ENCODE measurements around the gene GLUD1.
"Not testable (repeated sequence)": the region's sequence is repeated elsewhere in the genome, so short reads cannot be mapped to it uniquely, and the experiment has no call there.

The GLUD1 gene

DNA sequence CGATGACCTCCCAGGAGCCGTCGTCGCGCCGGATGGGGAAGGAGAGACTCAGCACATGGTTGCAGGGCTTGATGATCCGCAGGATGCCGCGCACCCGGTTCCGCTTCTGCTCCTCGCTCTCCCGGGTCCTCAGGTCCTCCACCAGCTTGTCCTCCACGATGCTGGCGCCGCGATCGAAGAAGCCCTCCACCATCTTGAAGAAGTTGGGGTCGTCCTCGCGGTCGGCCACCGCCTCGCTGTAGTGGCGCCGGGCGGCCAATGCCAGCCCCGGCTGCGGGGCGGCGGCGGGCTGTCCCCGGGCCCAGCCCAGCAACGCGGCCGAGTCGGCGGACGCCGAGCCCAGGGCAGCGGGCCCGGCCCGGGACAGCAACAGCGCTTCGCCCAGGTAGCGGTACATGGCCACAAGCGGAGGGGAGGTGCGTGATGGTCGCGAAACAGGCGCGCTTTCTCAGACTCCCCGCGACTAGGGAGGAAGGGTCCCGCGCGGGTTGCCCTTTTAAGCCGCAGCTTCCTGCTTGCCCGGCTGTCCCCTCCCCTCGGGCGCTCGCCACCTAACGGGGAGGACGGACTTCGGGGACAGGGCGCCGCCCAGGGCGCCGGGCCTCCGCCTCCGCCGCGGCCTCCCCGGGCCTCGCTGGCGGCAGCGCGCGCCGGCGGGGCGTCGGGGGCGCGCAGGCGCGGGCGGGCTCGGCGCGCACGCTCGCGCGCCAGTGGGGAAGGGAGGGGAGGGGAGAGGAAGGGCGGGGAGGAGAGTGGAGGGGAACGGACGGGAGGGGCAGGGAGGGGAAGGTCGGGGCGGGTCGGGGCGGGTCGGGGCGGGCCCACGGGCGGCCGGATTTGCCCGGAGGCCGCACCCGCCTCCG is at the start of gene GLUD1, which contains the start of gene SHLD2:
GLUD1 (minus strand) TSS at position 471 of the 863 bp plus-strand sequence; CDS start at position 397, 74 bp downstream.
SHLD2 (plus strand) TSS at position 834 of the 863 bp plus-strand sequence. CDS start 56,149 bp downstream, outside the sequence.
- in situ Hi-C loops (cut with MboI; ENCODE audit: low sequenced_read_pairs): no loop called here

DNA sequence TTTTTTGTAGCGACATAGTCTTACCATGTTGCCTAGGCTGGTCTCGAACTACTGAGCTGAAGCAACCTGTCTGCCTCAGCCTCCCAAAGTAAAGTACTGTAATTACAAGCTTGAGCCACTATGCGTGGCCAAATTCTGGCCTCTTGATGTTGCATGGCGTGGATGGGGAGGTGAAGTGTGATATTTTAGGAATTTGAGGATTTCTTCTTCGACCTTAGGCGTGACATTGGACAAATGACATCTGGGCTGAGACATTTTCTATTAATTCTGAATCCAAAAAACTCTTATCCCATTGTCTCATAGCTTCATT is 48.4 kb upstream of the GLUD1 start:
- in situ Hi-C loops (cut with MboI; ENCODE audit: low sequenced_read_pairs): not testable (repeated sequence)

GRCh38 chr10:87142230-87143108 is 47.8 kb upstream of the GLUD1 start:
- in situ Hi-C loops (cut with MboI; ENCODE audit: low sequenced_read_pairs): not testable (repeated sequence)

DNA sequence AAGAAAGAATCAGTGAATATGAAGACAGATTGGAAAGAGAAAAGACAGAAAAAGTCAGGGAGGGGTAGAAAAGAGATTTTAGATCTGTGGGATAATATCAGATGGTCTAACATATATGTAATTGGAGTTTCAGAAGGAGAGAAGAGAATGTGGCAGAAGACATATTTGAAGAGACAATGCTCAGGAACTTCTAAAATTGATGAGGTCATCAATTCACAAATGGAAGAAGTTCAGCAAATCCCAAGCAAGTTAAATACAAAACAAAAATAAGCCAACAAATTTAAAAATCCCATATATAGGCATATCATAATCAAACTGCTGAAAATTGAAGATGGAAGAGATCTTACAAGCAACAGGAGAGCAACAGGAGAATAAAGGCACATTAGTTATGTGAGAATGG is 42.8 kb upstream of the GLUD1 start:
- in situ Hi-C loops (cut with MboI; ENCODE audit: low sequenced_read_pairs): not testable (repeated sequence)

GRCh38 chr10:87134440-87134839 is 39.8 kb upstream of the GLUD1 start:
- in situ Hi-C loops (cut with MboI; ENCODE audit: low sequenced_read_pairs): not testable (repeated sequence)

DNA sequence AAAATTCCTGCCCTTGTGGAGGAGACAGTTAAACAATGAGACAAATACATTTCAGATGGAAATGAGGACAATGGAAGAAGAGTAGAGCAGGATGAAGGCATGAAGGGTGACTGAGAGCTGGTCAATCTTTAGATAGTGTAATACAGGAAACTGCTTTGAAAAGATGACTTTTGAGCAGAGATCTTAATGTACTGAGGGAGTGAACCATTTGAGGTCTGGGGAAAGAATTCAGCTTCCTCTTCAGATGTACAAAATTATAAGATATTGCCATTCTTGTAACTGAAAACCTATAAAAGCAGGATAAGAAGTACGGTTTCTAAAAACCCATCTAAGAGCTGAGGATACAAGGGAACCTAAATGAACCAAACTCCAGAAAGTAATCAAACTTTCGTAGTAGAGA is 39.3 kb upstream of the GLUD1 start:
- in situ Hi-C loops (cut with MboI; ENCODE audit: low sequenced_read_pairs): not testable (repeated sequence)

DNA sequence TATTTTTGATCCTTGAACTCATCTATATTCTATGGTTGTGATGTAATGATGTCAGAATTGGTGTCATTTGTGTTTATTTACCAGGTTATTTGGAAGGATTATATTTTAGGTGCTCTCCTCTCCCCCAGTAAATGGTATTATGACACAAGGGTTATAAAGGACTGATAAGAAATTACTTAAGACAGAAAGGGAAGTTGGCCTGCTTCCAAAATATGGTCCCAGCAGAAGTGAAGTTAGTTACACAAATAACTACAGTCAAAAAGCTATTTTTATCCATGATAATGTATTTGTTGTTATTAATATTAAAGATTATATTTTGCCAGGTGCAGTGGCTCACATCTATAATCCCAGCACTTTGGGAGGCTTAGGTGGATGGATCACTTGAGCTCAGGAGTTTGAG is 37.5 kb upstream of the GLUD1 start:
- in situ Hi-C loops (cut with MboI; ENCODE audit: low sequenced_read_pairs): not testable (repeated sequence)

GRCh38 chr10:87127607-87128156 is 33.0 kb upstream of the GLUD1 start:
- in situ Hi-C loops (cut with MboI; ENCODE audit: low sequenced_read_pairs): not testable (repeated sequence)

DNA sequence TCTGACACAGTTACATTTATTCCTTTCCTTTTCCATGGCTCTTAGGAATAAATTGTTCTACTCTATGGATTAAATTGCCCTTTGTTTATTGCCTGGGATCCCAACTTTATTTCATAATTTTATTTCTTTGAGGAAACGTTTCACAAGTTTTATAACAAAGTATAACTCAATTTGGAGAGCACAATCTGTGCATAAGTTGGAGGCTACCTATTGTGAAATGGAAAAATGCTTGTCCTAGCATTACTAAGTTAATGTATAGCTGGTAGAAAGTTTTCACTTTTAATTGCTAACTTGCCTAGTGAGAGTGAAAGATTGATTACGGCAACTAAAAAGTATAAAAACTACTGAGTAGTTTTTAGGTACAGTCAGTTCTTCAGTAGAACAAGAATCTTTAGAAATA is 32.4 kb upstream of the GLUD1 start:
- in situ Hi-C loops (cut with MboI; ENCODE audit: low sequenced_read_pairs): not testable (repeated sequence)

DNA sequence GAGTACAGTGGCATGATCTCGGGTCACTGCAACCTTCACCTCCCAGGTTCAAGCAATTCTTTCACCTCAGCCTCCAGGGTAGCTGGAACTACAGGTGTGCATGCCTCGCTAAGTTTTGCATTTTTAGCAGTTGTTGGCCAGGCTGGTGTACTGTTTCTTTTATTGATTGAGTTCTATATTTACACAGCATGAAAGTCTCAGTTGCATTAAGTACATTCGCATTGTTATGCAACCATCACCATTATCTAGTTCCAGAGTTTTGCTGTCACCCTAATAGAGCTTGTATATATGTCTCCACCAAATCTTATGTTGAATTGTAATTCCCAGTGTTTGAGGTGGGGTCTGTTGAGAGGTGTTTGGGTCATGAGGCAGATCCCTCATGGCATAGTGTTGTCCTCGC is 28.7 kb upstream of the GLUD1 start:
- in situ Hi-C loops (cut with MboI; ENCODE audit: low sequenced_read_pairs): not testable (repeated sequence)

GRCh38 chr10:87119029-87119428 is 24.4 kb upstream of the GLUD1 start:
- in situ Hi-C loops (cut with MboI; ENCODE audit: low sequenced_read_pairs): not testable (repeated sequence)

GRCh38 chr10:87118122-87118521 is 23.5 kb upstream of the GLUD1 start:
- in situ Hi-C loops (cut with MboI; ENCODE audit: low sequenced_read_pairs): not testable (repeated sequence)

GRCh38 chr10:87105446-87106124 is 10.9 kb upstream of the GLUD1 start:
- in situ Hi-C loops (cut with MboI; ENCODE audit: low sequenced_read_pairs): no loop called here

GRCh38 chr10:87104727-87105126 is 10.1 kb upstream of the GLUD1 start:
- in situ Hi-C loops (cut with MboI; ENCODE audit: low sequenced_read_pairs): not testable (repeated sequence)

DNA sequence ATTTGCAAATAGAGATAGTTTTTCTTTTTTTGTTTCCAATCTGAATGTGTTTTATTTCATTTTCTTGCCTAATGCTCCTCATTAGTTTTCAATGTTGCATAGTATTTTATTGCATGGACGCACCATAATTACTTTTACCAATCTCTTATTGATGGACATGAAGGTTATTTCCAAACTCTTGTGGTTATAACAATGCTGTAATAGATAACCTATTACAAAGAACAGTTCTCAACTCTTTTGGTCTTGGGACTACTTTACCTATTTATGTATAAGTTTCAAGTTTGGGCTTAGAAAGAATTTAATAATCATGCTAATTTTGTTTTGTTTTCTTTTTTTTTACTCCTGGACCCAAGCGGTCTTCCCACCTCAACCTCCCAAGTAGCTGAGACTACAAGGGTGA is 7.4 kb upstream of the GLUD1 start:
- in situ Hi-C loops (cut with MboI; ENCODE audit: low sequenced_read_pairs): no loop called here

DNA sequence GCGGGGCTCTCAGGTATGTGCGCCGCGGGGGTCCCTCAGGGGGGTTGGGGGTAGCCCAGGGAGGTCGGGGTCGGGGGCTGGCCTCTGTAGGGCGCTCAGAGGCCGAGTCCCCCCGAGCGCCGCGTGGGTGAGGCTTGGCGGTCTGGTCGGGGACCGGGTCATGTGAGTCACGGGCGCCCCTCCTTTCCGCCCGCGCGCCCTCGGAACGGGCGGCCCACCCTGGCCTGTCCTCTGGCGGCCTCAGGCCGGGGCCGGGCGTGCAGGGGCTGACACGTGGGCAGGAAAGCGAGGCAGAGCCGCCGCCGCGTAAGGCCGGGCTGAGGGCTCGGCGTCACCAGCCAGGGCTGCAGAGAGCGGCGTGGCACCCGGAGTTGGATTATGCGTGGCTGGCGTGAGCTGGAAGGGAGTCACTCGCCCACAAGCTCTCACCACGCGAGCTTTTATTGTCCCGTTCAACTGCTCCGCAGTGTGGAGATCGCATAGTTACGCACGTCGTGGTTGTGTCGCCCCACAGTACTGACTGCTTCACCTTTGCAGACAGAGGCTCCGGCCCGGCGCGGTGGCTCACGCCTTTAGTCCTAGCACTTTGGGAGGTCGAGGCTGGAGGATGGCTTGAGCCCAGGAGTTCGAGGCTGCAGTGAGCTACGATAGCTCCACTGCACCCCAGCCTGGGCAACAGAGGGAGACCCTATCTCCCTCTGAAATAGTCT is 748 bp upstream of the GLUD1 start:
- in situ Hi-C loops (cut with MboI; ENCODE audit: low sequenced_read_pairs): no loop called here

DNA sequence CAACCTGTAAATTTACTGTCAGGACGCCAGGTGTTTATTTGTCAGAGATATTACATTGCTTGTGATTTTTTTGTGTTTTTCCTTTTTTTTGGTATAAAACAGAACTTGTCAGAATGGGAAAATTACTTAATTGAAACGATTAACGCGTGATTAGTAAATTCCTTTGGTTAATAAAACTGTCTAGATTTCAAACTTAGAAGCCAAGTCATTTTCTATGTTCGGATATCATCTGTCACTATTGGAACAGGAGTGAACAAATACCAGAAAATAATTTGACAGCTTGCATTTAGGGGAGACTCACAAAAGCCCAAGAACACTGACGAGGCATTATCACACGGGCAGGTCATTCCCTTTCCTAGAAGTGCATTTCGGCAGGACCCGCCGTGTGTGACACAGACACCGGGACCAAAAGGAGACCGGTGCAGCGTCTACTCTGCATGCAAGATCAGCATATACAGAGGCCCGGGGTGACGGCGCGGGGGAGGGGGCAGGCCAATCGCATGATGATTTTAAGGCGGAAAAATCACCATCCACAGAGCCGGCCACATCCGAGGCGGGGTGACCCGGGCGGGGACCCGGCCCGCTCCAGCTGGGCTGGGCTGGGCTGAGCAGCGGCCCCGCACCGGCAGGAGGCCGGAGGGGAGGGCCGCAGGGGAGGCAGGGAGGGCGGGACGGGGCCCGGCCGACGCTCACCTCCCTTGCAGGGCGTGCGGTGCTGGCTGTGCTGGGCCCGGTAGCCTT is 841 bp downstream of the GLUD1 start:
- in situ Hi-C loops (cut with MboI; ENCODE audit: low sequenced_read_pairs): no loop called here

DNA sequence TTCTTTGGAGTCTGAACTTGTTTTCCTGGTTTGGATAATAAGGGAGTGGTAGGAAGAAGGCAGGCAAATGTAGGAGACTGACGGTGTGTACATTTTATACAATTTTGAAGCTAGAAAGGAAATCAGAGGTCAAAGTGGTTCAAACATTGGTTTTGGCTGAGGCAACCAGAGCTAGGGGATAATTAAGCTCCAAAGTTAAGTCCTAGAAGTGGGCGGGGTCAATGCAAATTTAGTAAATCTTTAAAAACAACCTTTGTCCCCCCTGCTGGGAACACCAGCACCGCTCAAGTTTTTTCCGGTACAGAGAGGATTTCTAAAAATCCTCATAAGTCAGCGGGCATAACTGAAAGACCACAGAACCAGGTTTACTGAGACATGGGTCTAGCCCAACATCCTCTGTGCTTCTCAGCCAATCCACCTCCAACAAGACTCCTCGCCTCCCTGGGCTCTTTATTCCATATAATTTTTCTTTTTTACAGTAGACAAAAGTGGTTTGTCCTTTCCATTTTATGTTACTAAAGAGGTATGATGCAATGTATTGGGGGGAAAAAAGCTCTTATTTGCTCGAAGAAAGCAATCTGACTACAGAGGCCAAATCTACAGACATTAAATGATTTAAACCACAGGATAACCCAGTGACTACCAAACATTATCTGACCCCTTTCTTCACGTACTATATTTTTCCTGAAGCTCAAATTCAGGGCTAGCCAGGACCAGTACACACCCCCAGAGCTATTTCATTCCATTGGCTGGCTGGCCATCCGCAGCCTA is 1.6 kb downstream of the GLUD1 start:
- in situ Hi-C loops (cut with MboI; ENCODE audit: low sequenced_read_pairs): no loop called here

DNA sequence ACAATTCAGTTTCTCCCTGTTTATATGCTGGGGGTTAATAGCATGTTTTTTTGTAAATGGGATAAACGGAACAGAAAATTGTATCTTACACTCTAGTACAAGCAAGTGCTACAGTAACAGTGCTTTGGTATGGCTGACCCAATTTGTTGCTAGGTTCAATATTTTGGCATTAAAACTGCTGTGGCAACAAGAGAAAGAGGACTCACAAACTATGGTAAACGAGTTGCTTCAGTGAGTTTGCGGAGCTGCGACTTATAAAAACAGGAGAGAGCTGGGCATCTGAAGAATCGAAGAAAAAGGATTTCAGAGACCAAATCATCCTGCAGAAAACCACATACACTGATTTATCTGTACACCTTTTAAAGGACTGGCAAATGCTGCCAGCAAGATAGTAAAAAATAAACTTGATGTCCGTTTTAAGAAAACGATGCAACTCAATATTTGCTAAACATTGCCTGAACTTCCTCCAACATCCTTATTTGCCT is 2.2 kb downstream of the GLUD1 start:
- in situ Hi-C loops (cut with MboI; ENCODE audit: low sequenced_read_pairs): no loop called here
